WTC11 (cell line): ENCODE measurements around the gene PCSK7. TPM values are rescaled to one million over a fixed set of nuclear protein-coding genes. Genes with fewer than 3 reads are reported as not detected.
A peak's percentile ranks its signal among the peaks of the same experiment; 100 is the strongest.

Source experiments
- ATAC-seq: fragments of 200-7000 bp; cut with Tn5 transposase; 2 replicates; pipeline ENCODE4 v1.10.0; 2021; ENCODE audit warnings: mild to moderate bottlenecking, moderate library complexity
- CTCF ChIA-PET: fragments of 300-600 bp; sonication (Branson Sonifier 250); formaldehyde crosslinking; loops from one replicate; lab custom pipeline; 2021; ENCODE audit warnings: antibody characterized with exemption; lab: Charles Lee
- POLR2A ChIA-PET: fragments of 350-600 bp; sonication (Branson Sonifier 250); formaldehyde crosslinking; loops from one replicate; lab custom pipeline; 2021; ENCODE audit warnings: antibody characterized with exemption; lab: Charles Lee
- DNase-seq: peaks from one replicate; pipeline ENCODE4 v3.0.0; 2021; ENCODE audit warnings: low spot score
- H3K27ac Mint-ChIP-seq: 2 replicates; pipeline ENCODE4 v1.8.0; 2021; ENCODE audit warnings: mixed read lengths
- H3K27me3 Mint-ChIP-seq: 2 replicates; pipeline ENCODE4 v1.8.0; 2021; ENCODE audit warnings: low read depth, mild to moderate bottlenecking, moderate library complexity, mixed read lengths
- H3K36me3 Mint-ChIP-seq: 2 replicates; pipeline ENCODE4 v1.8.0; 2021; ENCODE audit warnings: mixed read lengths
- H3K4me1 Mint-ChIP-seq: 2 replicates; pipeline ENCODE4 v1.8.0; 2022; ENCODE audit warnings: mixed read lengths
- H3K4me3 Mint-ChIP-seq: 2 replicates; pipeline ENCODE4 v1.8.0; 2021; ENCODE audit warnings: mild to moderate bottlenecking, moderate library complexity, mixed read lengths
- H3K9me3 Mint-ChIP-seq: 2 replicates; pipeline ENCODE4 v1.8.0; 2021; ENCODE audit warnings: mixed read lengths
- CBFB ChIP-seq: sonication (generic); formaldehyde crosslinking; IDR thresholded peaks from 2 replicates; pipeline ENCODE4 v1.8.1; 2022; ENCODE audit warnings: mild to moderate bottlenecking, low read depth, missing genetic modification reagents
- E2F5 ChIP-seq: sonication (generic); formaldehyde crosslinking; IDR thresholded peaks from 2 replicates; pipeline ENCODE4 v1.8.1; 2022; ENCODE audit warnings: mild to moderate bottlenecking, moderate library complexity, missing genetic modification reagents
- FOXP1 ChIP-seq: sonication (generic); formaldehyde crosslinking; IDR thresholded peaks from 2 replicates; pipeline ENCODE4 v1.8.0; 2022; ENCODE audit warnings: missing genetic modification reagents, mild to moderate bottlenecking, moderate library complexity, borderline replicate concordance
- GABPB1 ChIP-seq: sonication (generic); formaldehyde crosslinking; IDR thresholded peaks from 2 replicates; pipeline ENCODE4 v1.8.1; 2023; ENCODE audit warnings: mild to moderate bottlenecking, missing genetic modification reagents
- HMGXB4 ChIP-seq: sonication (generic); formaldehyde crosslinking; IDR thresholded peaks from 2 replicates; pipeline ENCODE4 v1.8.1; 2023; ENCODE audit warnings: mild to moderate bottlenecking, moderate library complexity, missing genetic modification reagents
- JAZF1 ChIP-seq: fragments of 250-450 bp; sonication (Bioruptor Pico); IDR thresholded peaks from 2 replicates; pipeline ENCODE4 v1.9.0; 2021; ENCODE audit warnings: moderate library complexity, mild to moderate bottlenecking, inconsistent platforms
- JUN ChIP-seq: sonication (generic); formaldehyde crosslinking; IDR thresholded peaks from 2 replicates; pipeline ENCODE4 v1.8.0; 2023; ENCODE audit warnings: mild to moderate bottlenecking, missing genetic modification reagents
- NR3C1 ChIP-seq: sonication (generic); formaldehyde crosslinking; conservative IDR thresholded peaks from 2 replicates; pipeline ENCODE4 v1.8.1; 2023; ENCODE audit warnings: low read depth, mild to moderate bottlenecking, missing genetic modification reagents
- SMAD3 ChIP-seq: sonication (generic); formaldehyde crosslinking; IDR thresholded peaks from 2 replicates; pipeline ENCODE4 v1.8.0; 2022; ENCODE audit warnings: missing genetic modification reagents, mild to moderate bottlenecking, borderline replicate concordance
- SOX15 ChIP-seq: fragments of 250-450 bp; sonication (Bioruptor Pico); IDR thresholded peaks from 2 replicates; pipeline ENCODE4 v1.9.0; 2021; ENCODE audit warnings: mild to moderate bottlenecking
- TP53 ChIP-seq: sonication (generic); formaldehyde crosslinking; IDR thresholded peaks from 2 replicates; pipeline ENCODE4 v1.8.1; 2023; ENCODE audit warnings: mild to moderate bottlenecking, missing genetic modification reagents
- ZNF121 ChIP-seq: sonication (generic); formaldehyde crosslinking; IDR thresholded peaks from 2 replicates; pipeline ENCODE4 v1.8.0; 2023; ENCODE audit warnings: missing genetic modification reagents
- ZNF232 ChIP-seq: sonication (generic); formaldehyde crosslinking; IDR thresholded peaks from 2 replicates; pipeline ENCODE4 v1.8.0; 2022; ENCODE audit warnings: mild to moderate bottlenecking, missing genetic modification reagents
- ZNF263 ChIP-seq: sonication (generic); formaldehyde crosslinking; IDR thresholded peaks from 2 replicates; pipeline ENCODE4 v1.8.1; 2022; ENCODE audit warnings: low read depth, mild to moderate bottlenecking, moderate library complexity, missing genetic modification reagents
- ZNF416 ChIP-seq: fragments of 250-450 bp; sonication (Bioruptor Pico); IDR thresholded peaks from 2 replicates; pipeline ENCODE4 v1.9.0; 2021; ENCODE audit warnings: mild to moderate bottlenecking, inconsistent platforms
- total RNA-seq: library from RNA; stranded (reverse); gene quantifications from 3 replicates; pipeline ENCODE4 v1.2.3, GENCODE V29; 2021
- TF ChIP-seq, protein P1 (sequence below): sonication (generic); formaldehyde crosslinking; IDR thresholded peaks from 2 replicates; pipeline ENCODE4 v1.8.1; 2022; ENCODE audit warnings: missing genetic modification reagents, borderline replicate concordance
- TF ChIP-seq, protein P2 (sequence below): fragments of 250-450 bp; sonication (Bioruptor Pico); conservative IDR thresholded peaks from 2 replicates; pipeline ENCODE4 v1.9.0; 2021; ENCODE audit warnings: mild to moderate bottlenecking
- TF ChIP-seq, protein P3 (sequence below): sonication (generic); formaldehyde crosslinking; IDR thresholded peaks from 2 replicates; pipeline ENCODE4 v1.8.1; 2022; ENCODE audit warnings: low read depth, mild to moderate bottlenecking, moderate library complexity, missing genetic modification reagents, borderline replicate concordance
- TF ChIP-seq, protein P4 (sequence below): fragments of 200-600 bp; IDR thresholded peaks from 2 replicates; pipeline ENCODE4 v1.8.0; 2022; ENCODE audit warnings: antibody characterized with exemption
- TF ChIP-seq, protein P5 (sequence below): sonication (generic); formaldehyde crosslinking; IDR thresholded peaks from 2 replicates; pipeline ENCODE4 v1.8.1; 2022; ENCODE audit warnings: low read depth, missing genetic modification reagents, borderline replicate concordance
- TF ChIP-seq, protein P6 (sequence below): sonication (generic); formaldehyde crosslinking; IDR thresholded peaks from 2 replicates; pipeline ENCODE4 v1.8.0; 2022; ENCODE audit warnings: mild to moderate bottlenecking, missing genetic modification reagents

PCSK7 gene
- total RNA-seq, 1 experiment from 2014 or later = 48.9 TPM

DNA sequence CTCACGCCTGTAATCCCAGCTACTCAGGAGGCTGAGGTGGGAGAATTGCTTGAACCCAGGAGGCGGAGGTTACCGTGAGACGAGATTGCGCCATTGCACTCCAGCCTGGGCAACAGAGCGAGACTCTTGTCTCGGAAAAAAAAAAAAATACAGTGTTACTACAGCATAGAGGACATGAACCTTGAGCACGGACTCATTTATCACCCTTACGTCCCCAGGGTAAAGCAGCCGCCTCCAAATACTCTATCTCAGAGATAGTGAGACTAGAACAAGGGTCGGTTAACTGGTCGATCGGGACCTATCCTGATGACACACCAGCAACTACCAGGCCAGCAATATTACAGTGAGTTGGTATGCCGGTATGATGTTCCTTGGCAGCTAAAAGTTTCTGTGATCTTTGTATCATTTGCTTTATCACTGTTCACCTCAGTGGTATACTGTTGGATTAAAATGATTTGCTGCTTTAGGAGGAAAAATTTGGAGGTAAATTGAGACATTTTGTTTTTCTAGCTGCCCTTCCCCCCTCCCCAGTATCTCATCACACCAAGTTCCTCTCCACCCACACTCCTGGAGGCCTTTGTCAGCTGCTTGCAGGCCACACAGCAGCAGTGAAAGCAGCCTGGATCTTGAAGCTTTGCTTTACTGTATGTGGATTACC, 60.3 kb downstream of the PCSK7 start:
- peak; percentile 56 for ATAC-seq
- Mint-ChIP-seq H3K4me3 (no peak overlapping the region), H3K27me3 (no peaks in the 10 kb centered on the region), H3K27ac (peak overlapping the region; percentile 94), H3K9me3 (no peaks in the 10 kb centered on the region), H3K36me3 (peaks cover 32% of the 10 kb centered on the region), H3K4me1 (peaks cover 17% of the 10 kb centered on the region)
- ChIA-PET CTCF (interaction anchor here (0.6 to 2.3 kb wide), 5 partner anchors 9 to 27 kb away, joined by 3 to 15 read pairs (median 3); partner anchors contain the start of gene PAFAH1B2), POLR2A (interaction anchor here (1.1 kb wide), 1 partner anchor 27 kb away, joined by 5 read pairs; the partner anchor contains the start of gene PAFAH1B2)
- DNase-seq = no peak
- TF ChIP-seq, protein P1, sequence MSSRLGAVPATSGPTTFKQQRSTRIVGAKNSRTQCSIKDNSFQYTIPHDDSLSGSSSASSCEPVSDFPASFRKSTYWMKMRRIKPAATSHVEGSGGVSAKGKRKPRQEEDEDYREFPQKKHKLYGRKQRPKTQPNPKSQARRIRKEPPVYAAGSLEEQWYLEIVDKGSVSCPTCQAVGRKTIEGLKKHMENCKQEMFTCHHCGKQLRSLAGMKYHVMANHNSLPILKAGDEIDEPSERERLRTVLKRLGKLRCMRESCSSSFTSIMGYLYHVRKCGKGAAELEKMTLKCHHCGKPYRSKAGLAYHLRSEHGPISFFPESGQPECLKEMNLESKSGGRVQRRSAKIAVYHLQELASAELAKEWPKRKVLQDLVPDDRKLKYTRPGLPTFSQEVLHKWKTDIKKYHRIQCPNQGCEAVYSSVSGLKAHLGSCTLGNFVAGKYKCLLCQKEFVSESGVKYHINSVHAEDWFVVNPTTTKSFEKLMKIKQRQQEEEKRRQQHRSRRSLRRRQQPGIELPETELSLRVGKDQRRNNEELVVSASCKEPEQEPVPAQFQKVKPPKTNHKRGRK (CRISPR knock-in tag) = no peak
- TF ChIP-seq E2F5 (CRISPR knock-in tag) (no peak), CBFB (CRISPR knock-in tag) (no peak), ZNF121 (CRISPR knock-in tag) (peak; percentile 63; the same call in 1 of the 2 replicates), ZNF232 (CRISPR knock-in tag) (no peak), SMAD3 (no peak)

DNA sequence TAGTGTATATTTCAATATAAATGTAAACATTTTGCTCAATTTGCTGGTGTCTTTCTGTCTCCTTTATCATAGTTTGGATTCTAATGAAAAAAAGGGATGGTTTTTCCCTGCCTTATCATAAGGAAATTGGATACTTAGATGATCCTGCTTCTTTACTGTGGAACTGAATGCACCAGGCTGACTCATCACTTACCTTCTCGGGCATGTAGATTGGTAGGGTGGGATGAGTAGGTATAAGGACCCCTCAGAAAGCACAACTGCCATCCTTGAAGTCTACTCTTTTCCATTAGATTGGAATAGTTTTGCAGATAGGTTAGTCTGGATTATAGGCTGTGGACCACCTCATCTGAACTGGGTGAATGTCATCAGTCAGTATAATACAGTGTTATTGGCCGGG, 60.9 kb downstream of the PCSK7 start:
- ChIA-PET CTCF (interaction anchor here (1.1 to 1.4 kb wide), 2 partner anchors 9 to 27 kb away, joined by 3 to 6 read pairs; partner anchors contain the start of gene PAFAH1B2), POLR2A (interaction anchor here (0.7 kb wide), 1 partner anchor 636 kb away, joined by 4 read pairs; no protein-coding TSS in a partner anchor)
- peaks cover 17% of the 10 kb centered on the region for H3K4me1 Mint-ChIP-seq
- peak overlapping the region; percentile 94 for H3K27ac Mint-ChIP-seq
- H3K9me3 Mint-ChIP-seq = no peaks in the 10 kb centered on the region
- H3K27me3 Mint-ChIP-seq = no peaks in the 10 kb centered on the region
- no peak for DNase-seq
- peaks cover 34% of the 10 kb centered on the region for H3K36me3 Mint-ChIP-seq
- H3K4me3 Mint-ChIP-seq = no peak overlapping the region
- ATAC-seq = no peak
- TF ChIP-seq GABPB1 (no peak), NR3C1 (CRISPR knock-in tag) (no peak), HMGXB4 (no peak), JUN (CRISPR knock-in tag) (no peak), FOXP1 (CRISPR knock-in tag) (no peak), ZNF263 (CRISPR knock-in tag) (no peak), SOX15 (CRISPR knock-in tag) (no peak), ZNF416 (CRISPR knock-in tag) (no peak), JAZF1 (CRISPR knock-in tag) (no peak), TP53 (no peak)
- TF ChIP-seq, protein P2, sequence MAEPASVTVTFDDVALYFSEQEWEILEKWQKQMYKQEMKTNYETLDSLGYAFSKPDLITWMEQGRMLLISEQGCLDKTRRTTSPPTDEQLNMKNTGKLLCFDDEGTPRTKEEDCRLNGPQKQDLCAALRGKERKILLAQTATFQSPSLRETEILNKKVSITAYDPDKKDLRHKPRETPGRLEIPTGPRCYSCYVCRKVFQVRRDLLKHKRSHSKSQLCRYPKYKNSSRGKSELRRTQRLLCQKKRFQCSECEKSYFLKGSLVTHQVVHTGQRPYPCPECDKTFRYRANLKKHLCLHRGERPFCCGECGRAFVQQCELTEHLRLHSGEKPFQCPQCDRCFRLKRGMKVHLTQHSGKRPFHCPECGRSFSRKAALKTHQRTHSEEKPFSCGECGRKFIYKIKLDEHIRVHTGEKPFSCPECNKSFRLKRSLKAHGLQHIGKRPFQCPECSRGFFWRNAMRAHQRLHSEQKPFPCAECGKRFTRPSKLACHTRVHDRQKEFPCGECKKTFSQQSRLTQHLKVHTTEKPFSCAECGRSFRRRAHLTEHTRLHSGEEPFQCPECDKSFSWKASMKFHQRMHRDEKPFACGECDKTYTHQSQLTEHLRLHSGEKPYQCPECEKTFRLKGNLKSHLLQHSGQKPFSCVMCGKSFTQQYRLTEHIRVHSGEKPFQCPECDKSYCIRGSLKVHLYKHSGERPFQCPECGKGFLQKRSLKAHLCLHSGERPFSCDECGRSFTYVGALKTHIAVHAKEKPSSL (CRISPR knock-in tag) = no peak
- TF ChIP-seq, protein P3, sequence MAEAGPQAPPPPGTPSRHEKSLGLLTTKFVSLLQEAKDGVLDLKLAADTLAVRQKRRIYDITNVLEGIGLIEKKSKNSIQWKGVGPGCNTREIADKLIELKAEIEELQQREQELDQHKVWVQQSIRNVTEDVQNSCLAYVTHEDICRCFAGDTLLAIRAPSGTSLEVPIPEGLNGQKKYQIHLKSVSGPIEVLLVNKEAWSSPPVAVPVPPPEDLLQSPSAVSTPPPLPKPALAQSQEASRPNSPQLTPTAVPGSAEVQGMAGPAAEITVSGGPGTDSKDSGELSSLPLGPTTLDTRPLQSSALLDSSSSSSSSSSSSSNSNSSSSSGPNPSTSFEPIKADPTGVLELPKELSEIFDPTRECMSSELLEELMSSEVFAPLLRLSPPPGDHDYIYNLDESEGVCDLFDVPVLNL (CRISPR knock-in tag) = no peak
- TF ChIP-seq, protein P4, sequence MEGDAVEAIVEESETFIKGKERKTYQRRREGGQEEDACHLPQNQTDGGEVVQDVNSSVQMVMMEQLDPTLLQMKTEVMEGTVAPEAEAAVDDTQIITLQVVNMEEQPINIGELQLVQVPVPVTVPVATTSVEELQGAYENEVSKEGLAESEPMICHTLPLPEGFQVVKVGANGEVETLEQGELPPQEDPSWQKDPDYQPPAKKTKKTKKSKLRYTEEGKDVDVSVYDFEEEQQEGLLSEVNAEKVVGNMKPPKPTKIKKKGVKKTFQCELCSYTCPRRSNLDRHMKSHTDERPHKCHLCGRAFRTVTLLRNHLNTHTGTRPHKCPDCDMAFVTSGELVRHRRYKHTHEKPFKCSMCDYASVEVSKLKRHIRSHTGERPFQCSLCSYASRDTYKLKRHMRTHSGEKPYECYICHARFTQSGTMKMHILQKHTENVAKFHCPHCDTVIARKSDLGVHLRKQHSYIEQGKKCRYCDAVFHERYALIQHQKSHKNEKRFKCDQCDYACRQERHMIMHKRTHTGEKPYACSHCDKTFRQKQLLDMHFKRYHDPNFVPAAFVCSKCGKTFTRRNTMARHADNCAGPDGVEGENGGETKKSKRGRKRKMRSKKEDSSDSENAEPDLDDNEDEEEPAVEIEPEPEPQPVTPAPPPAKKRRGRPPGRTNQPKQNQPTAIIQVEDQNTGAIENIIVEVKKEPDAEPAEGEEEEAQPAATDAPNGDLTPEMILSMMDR = no peak
- TF ChIP-seq, protein P5, sequence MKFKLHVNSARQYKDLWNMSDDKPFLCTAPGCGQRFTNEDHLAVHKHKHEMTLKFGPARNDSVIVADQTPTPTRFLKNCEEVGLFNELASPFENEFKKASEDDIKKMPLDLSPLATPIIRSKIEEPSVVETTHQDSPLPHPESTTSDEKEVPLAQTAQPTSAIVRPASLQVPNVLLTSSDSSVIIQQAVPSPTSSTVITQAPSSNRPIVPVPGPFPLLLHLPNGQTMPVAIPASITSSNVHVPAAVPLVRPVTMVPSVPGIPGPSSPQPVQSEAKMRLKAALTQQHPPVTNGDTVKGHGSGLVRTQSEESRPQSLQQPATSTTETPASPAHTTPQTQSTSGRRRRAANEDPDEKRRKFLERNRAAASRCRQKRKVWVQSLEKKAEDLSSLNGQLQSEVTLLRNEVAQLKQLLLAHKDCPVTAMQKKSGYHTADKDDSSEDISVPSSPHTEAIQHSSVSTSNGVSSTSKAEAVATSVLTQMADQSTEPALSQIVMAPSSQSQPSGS (CRISPR knock-in tag) = no peak
- TF ChIP-seq, protein P6, sequence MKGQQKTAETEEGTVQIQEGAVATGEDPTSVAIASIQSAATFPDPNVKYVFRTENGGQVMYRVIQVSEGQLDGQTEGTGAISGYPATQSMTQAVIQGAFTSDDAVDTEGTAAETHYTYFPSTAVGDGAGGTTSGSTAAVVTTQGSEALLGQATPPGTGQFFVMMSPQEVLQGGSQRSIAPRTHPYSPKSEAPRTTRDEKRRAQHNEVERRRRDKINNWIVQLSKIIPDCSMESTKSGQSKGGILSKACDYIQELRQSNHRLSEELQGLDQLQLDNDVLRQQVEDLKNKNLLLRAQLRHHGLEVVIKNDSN (CRISPR knock-in tag) = no peak
